HL-60 (cell line): ENCODE measurements around the gene ROR1.

Source experiments
- DNase-seq, 2 experiments: peaks; one replicate each; pipeline ENCODE4 v3.0.0-alpha.2; 2010 to 2020; ENCODE audit warnings: low read depth in 1 of 2, low spot score in 1 of 2
- H3K27ac ChIP-seq: fragments of 250-450 bp; sonication (Bioruptor Pico); replicated peaks from 2 replicates; pipeline ENCODE4 v1.5.1; 2020; ENCODE audit warnings: mild to moderate bottlenecking, moderate library complexity
- H3K27me3 ChIP-seq: fragments of 250-450 bp; sonication (Bioruptor Pico); 2 replicates; pipeline ENCODE4 v1.5.1; 2021; ENCODE audit warnings: mild to moderate bottlenecking, moderate library complexity; ENCODE audit not compliant: insufficient read depth, poor library complexity, severe bottlenecking
- H3K4me3 ChIP-seq: replicated peaks from 2 replicates; pipeline ENCODE4 v1.5.1; 2011; ENCODE audit warnings: mild to moderate bottlenecking, control low read depth, low read length; ENCODE audit not compliant: insufficient read depth
- CTCF ChIP-seq: IDR thresholded peaks from one replicate; pipeline ENCODE4 v1.5.1; 2011; ENCODE audit warnings: low read length, control low read depth, inconsistent platforms; ENCODE audit not compliant: insufficient read depth
- GABPA ChIP-seq: IDR thresholded peaks from 2 replicates; pipeline ENCODE4 v1.6.1; 2012; ENCODE audit warnings: low read depth
- POLR2AphosphoS5 ChIP-seq: IDR thresholded peaks from 2 replicates; pipeline ENCODE4 v1.6.1; 2012; ENCODE audit warnings: low read depth
- SPI1 ChIP-seq: IDR thresholded peaks from 2 replicates; pipeline ENCODE4 v1.6.1; 2012; ENCODE audit warnings: low read depth, mild to moderate bottlenecking, borderline replicate concordance
- TF ChIP-seq, protein P1 (sequence below): IDR thresholded peaks from 2 replicates; pipeline ENCODE4 v1.6.1; 2012; ENCODE audit warnings: low read depth; ENCODE audit not compliant: insufficient replicate concordance

ROR1 gene

GRCh38 chr1:64031236-64031635, 257.4 kb downstream of the ROR1 start:
- no peak for DNase-seq
- TF ChIP-seq, protein P1, sequence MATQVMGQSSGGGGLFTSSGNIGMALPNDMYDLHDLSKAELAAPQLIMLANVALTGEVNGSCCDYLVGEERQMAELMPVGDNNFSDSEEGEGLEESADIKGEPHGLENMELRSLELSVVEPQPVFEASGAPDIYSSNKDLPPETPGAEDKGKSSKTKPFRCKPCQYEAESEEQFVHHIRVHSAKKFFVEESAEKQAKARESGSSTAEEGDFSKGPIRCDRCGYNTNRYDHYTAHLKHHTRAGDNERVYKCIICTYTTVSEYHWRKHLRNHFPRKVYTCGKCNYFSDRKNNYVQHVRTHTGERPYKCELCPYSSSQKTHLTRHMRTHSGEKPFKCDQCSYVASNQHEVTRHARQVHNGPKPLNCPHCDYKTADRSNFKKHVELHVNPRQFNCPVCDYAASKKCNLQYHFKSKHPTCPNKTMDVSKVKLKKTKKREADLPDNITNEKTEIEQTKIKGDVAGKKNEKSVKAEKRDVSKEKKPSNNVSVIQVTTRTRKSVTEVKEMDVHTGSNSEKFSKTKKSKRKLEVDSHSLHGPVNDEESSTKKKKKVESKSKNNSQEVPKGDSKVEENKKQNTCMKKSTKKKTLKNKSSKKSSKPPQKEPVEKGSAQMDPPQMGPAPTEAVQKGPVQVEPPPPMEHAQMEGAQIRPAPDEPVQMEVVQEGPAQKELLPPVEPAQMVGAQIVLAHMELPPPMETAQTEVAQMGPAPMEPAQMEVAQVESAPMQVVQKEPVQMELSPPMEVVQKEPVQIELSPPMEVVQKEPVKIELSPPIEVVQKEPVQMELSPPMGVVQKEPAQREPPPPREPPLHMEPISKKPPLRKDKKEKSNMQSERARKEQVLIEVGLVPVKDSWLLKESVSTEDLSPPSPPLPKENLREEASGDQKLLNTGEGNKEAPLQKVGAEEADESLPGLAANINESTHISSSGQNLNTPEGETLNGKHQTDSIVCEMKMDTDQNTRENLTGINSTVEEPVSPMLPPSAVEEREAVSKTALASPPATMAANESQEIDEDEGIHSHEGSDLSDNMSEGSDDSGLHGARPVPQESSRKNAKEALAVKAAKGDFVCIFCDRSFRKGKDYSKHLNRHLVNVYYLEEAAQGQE: no peak
- TF ChIP-seq GABPA: no peak
- no peak for TF ChIP-seq CTCF
- TF ChIP-seq SPI1: no peak
- TF ChIP-seq POLR2AphosphoS5: no peak
- Histone ChIP-seq H3K4me3 (no peak overlapping the region), H3K27ac (no peak overlapping the region), H3K27me3 (no peaks in the 10 kb centered on the region)

DNA sequence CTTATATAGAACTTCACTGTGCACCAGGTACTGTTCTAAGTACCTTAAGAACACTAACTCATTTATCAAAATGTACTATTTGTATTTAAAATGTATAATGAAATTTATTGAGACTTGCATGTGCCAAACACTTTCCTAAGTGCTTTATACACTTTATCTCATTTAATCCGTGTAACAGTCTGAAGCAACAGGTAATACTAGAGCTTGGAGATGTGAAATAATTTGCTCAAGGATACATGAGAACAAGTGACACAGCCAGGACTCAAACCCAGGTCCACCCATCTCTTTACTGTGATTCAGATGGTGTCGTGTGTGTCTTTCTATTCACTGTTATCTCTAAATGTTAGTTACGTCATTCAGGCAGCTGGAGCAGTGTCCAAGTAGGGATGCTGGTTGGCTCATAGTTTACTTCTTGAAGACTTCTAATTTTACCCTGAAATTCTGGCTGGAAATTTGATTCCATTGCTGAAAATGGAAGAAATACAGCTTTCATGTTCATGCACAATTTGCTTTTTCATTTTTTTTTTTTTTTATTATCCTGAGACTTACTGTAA, 259.9 kb downstream of the ROR1 start:
- no peak for DNase-seq

DNA sequence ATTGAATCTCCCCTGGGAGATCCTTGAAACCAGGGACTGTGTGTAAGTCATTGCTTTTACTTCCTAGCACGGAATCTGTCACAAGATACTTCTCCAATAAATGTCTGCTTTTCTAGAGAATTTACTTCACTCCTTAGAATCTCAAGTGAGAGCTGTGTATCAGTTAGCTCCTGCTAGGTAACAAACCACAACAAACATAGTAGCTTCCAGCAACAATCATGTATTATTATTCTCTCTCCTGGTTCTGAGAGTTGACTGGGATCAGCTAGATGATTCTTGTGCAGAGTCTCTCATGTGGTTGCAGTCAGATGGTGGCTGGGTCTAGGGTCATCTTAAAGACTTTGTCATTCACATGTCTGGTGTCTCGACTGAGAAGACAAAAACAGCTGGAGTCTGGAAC, 262.7 kb downstream of the ROR1 start:
- DNase-seq: no peak
- Histone ChIP-seq H3K27ac (no peak overlapping the region), H3K4me3 (no peak overlapping the region), H3K27me3 (peaks cover 5% of the 10 kb centered on the region)
- TF ChIP-seq SPI1 (no peak), POLR2AphosphoS5 (no peak), GABPA (no peak), CTCF (no peak)
- TF ChIP-seq, protein P1: no peak

More for the DNA sequence above, 259.9 kb downstream of the ROR1 start:
- H3K4me3 ChIP-seq: no peak overlapping the region
- no peak for TF ChIP-seq GABPA
- TF ChIP-seq POLR2AphosphoS5: no peak
- no peak for TF ChIP-seq SPI1
- no peaks in the 10 kb centered on the region for H3K27me3 ChIP-seq
- no peak overlapping the region for H3K27ac ChIP-seq

DNA sequence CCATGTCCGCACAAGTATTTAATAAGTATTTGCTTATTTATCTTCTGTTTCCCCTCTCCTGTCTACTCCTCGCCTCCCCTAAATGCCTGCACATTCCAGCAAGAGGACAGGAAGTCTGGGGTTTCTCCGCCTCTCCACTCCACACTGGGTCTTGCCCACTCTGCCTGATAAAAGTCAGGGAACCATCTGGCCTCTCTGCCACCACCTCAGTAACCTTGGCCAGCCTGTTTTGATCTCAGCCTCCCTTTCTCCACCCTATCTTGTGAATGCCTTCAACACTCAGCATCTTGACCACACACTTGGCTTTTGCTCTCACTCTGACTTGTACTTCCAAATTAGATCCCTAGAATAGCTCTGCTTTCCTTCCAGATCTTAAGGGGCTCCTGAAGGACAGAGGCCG, 264.3 kb downstream of the ROR1 start:
- no peak overlapping the region for H3K27ac ChIP-seq
- peaks cover 5% of the 10 kb centered on the region for H3K27me3 ChIP-seq
- TF ChIP-seq SPI1: no peak
- no peak for DNase-seq
- H3K4me3 ChIP-seq: no peak overlapping the region

DNA sequence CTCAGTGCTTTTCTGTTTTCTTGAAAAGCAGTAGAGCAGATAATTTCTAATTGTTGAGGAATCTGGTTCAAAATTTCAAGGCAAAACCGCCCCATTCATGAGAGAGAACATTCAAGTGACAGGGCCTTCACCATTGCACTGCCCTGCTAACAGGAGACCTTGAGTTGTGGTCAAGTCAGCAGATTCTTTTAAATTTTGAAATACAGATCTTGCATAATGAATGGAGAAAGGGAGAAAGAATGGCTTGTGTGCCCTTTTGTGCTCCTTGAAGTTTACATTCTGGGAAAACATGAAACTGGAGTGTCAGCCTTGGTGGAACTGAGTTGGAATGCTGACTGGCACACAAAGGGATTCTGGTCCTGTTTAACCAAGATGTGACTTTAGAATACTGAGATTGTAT, 265.1 kb downstream of the ROR1 start:
- no peak overlapping the region for H3K27ac ChIP-seq
- peaks cover 5% of the 10 kb centered on the region for H3K27me3 ChIP-seq
- no peak for DNase-seq
- no peak overlapping the region for H3K4me3 ChIP-seq
- TF ChIP-seq, protein P1: no peak
- TF ChIP-seq POLR2AphosphoS5 (no peak), CTCF (no peak), GABPA (no peak), SPI1 (no peak)
